Measurements from ENCODE around the gene TEX53.

The TEX53 gene

GRCh38 chr9:114652776-114653555 lies 4.6 kb downstream of the TEX53 start:
- H3K4me3 ChIP-seq (replicated peaks; ENCODE audit: low read depth, low read length): no peak overlapping the region
- TF ChIP-seq CTCF (IDR thresholded peaks at IDR 0.05; ENCODE audit: low read length, missing control alignments): no peak
- DNase-seq (ENCODE audit: low read depth): no peak

GRCh38 chr9:114643896-114644295 lies 13.7 kb downstream of the TEX53 start:
- no peak for DNase-seq (ENCODE audit: low read depth)
- no peak overlapping the region for H3K4me3 ChIP-seq (replicated peaks; ENCODE audit: low read depth, low read length)
- TF ChIP-seq CTCF (IDR thresholded peaks at IDR 0.05; ENCODE audit: low read length, missing control alignments): no peak

GRCh38 chr9:114643001-114643400 lies 14.6 kb downstream of the TEX53 start:
- TF ChIP-seq CTCF (IDR thresholded peaks at IDR 0.05; ENCODE audit: low read length, missing control alignments): no peak
- no peak overlapping the region for H3K4me3 ChIP-seq (replicated peaks; ENCODE audit: low read depth, low read length)
- DNase-seq (ENCODE audit: low read depth): no peak

- no peak overlapping the region for H3K4me3 ChIP-seq (replicated peaks; ENCODE audit: low read depth, low read length)
- no peak for TF ChIP-seq CTCF (IDR thresholded peaks at IDR 0.05; ENCODE audit: low read length, missing control alignments)
- no peak for DNase-seq (ENCODE audit: low read depth)
Observed at GRCh38 chr9:114641967-114642366, 15.6 kb downstream of the TEX53 start.

GRCh38 chr9:114638404-114638803 lies 19.2 kb downstream of the TEX53 start:
- no peak for DNase-seq (ENCODE audit: low read depth)
- TF ChIP-seq CTCF (IDR thresholded peaks at IDR 0.05; ENCODE audit: low read length, missing control alignments): no peak
- no peak overlapping the region for H3K4me3 ChIP-seq (replicated peaks; ENCODE audit: low read depth, low read length)

- no peak for TF ChIP-seq CTCF (IDR thresholded peaks at IDR 0.05; ENCODE audit: low read length, missing control alignments)
Observed at GRCh38 chr9:114634387-114634786, 23.2 kb downstream of the TEX53 start.

More at GRCh38 chr9:114634387-114634786, 23.2 kb downstream of the TEX53 start:
- DNase-seq (ENCODE audit: low read depth): no peak
- H3K4me3 ChIP-seq (replicated peaks; ENCODE audit: low read depth, low read length): no peak overlapping the region

Measured in fibroblast of pulmonary artery (primary cell).